ENCODE measurements around the gene CRADD. TPM values are rescaled to one million over a fixed set of nuclear protein-coding genes. Genes with fewer than 3 reads are reported as not detected.

Gene CRADD
- total and polyA plus RNA-seq, 10 of the 15 experiments (the other 5 are each of a cell fraction or from before 2014, with no cell fraction given): 7.6 to 15.5 (median 11.7) TPM

GRCh38 chr12:93819050-93819491, 141.9 kb downstream of the CRADD start:
- no peaks in the 10 kb centered on the region for H3K4me1 ChIP-seq (ENCODE audit: control insufficient read depth, insufficient read depth, low read length)
- BruUV-seq (replicated peaks): no TSS peak
- ChIA-PET SMC1A (ENCODE audit: uncharacterized antibody, unreplicated experiment) (interaction anchor here (1.1 kb wide), 1 partner anchor 13 kb away, joined by 3 read pairs; no protein-coding TSS in a partner anchor), RAD21 (ENCODE audit: unreplicated experiment) (no interaction called here), POLR2A (no interaction called here), CTCF (interaction anchor here (0.7 kb wide), 1 partner anchor 50 kb away, joined by 3 read pairs; no protein-coding TSS in a partner anchor)
- DNase-seq (ENCODE audit: low read depth, low spot score) (no peak), ATAC-seq (no peak), FAIRE-seq (no peak)
- H3K9me3 ChIP-seq (replicated peaks; ENCODE audit: control insufficient read depth, insufficient read depth, low read length): no peaks in the 10 kb centered on the region
- H2AFZ ChIP-seq (ENCODE audit: control insufficient read depth, low read depth, low read length): no peak overlapping the region
- in situ Hi-C loops (cut with MboI): no loop called here
- H3K79me2 ChIP-seq (ENCODE audit: control insufficient read depth, insufficient read depth, low read length): no peaks in the 10 kb centered on the region
- H3K4me2 ChIP-seq (ENCODE audit: control insufficient read depth, insufficient read depth): no peak overlapping the region
- no peak overlapping the region for H3K27ac ChIP-seq (ENCODE audit: control insufficient read depth, insufficient read depth)
- 48% methylated on average over 4 of the region's 4 CpGs for WGBS (ENCODE audit: insufficient coverage, insufficient replicate concordance, low lambda C conversion rate, missing lambda C conversion rate)
- intact Hi-C loops (cut with micrococcal nuclease; ENCODE audit: unreplicated experiment): no loop called here
- H3K9ac ChIP-seq (ENCODE audit: control insufficient read depth, insufficient read depth, low read length): no peak overlapping the region
- no peaks in the 10 kb centered on the region for H4K20me1 ChIP-seq (ENCODE audit: control insufficient read depth, insufficient read depth)
- H3K27me3 ChIP-seq (replicated peaks in 1 of 2; ENCODE audit: control insufficient read depth in 2 of 2, insufficient read depth in 2 of 2, low read length in 1 of 2): no peaks in the 10 kb centered on the region
- no peak overlapping the region for H3K4me3 ChIP-seq
- H3K36me3 ChIP-seq (ENCODE audit: control insufficient read depth in 2 of 2, insufficient read depth in 2 of 2, low read length in 1 of 2): no peaks in the 10 kb centered on the region
- TF ChIP-seq FOS (IDR thresholded peaks at IDR 0.05; ENCODE audit: borderline replicate concordance, extremely low read depth, insufficient read length) (no peak), IRF5 (IDR thresholded peaks at IDR 0.05; ENCODE audit: borderline replicate concordance) (no peak), HDGF (IDR thresholded peaks at IDR 0.05) (no peak), ZBTB4 (CRISPR knock-in tag; IDR thresholded peaks at IDR 0.05) (no peak), TAF1 (IDR thresholded peaks at IDR 0.05; ENCODE audit: borderline replicate concordance, low read depth, low read length) (no peak), MYC (IDR thresholded peaks at IDR 0.05; ENCODE audit: insufficient read depth, insufficient read length, insufficient replicate concordance, low read length, severe bottlenecking) (no peak), TARDBP (IDR thresholded peaks at IDR 0.05; ENCODE audit: borderline replicate concordance) (no peak), USF2 (IDR thresholded peaks at IDR 0.05; ENCODE audit: borderline replicate concordance, low read depth, low read length) (no peak), CBFB (IDR thresholded peaks at IDR 0.05; ENCODE audit: low read depth) (no peak), MXI1 (IDR thresholded peaks at IDR 0.05; ENCODE audit: low read depth, low read length) (no peak), SIN3A (IDR thresholded peaks at IDR 0.05; ENCODE audit: low read depth, low read length) (no peak), HSF1 (IDR thresholded peaks at IDR 0.05; ENCODE audit: low read depth, low read length) (no peak), EED (IDR thresholded peaks at IDR 0.05; ENCODE audit: low read depth) (no peak), TCF12 (IDR thresholded peaks at IDR 0.05; ENCODE audit: low read depth, low read length) (no peak), CTCF (IDR thresholded peaks at IDR 0.05 in 2 of 3, conservative IDR thresholded peaks at IDR 0.05 in 1 of 3; ENCODE audit: control insufficient read depth in 2 of 3, extremely low read depth in 1 of 3, insufficient read depth in 1 of 3, low read depth in 3 of 3, low read length in 3 of 3) (no peak), BACH1 (IDR thresholded peaks at IDR 0.05; ENCODE audit: borderline replicate concordance) (no peak)

Measured in GM12878 (cell line).